ENCODE results near the gene POLR3A.

POLR3A gene

DNA sequence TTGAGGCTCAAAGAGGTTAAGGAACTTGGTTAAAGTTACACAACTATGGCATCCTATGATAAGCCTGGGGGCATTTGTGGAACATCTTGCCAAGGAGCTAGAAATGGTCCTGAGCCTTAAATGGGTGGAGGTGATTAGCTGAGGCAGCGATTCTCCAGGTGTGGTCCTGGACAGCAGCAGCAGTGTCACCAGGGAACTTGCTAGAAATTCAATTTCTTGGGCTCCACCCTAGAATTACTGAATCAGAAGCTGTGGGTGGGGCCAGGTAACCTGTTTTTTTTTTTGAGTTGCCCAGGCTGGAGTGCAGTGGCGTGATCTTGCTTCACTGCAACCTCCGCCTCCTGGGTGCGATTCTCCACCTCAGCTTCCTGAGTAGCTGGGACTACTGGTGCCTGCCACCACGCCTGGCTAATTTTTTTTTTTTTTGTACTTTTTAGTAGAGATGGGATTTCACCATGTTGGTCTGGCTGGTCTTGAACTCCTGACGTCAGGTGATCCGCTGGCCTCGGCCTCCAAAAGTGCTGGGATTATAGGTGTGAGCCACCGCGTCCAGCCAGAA, 17.5 kb upstream of the POLR3A start:
- DNase-seq (ENCODE audit: low read depth in 2 of 2), result no peak

DNA sequence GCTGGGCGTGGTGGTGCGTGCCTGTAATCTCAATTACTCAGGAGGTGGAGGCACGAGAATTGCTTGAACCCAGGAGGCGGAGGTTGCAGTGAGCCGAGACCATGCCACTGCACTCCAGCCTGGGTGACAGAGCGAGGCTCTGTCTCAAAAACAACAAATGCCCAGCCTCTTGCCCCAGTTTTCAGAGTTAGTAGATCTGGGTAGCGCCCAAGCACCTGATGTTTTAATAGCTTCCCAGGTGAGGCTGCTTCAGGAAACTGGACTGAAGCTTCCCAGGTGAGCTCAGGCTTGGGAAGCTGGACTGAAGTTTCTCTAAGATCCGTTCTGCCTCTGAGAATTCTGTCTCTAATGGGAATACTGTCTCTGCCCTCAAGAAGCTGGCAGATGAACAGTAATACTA, 16.5 kb upstream of the POLR3A start:
- no peak for DNase-seq (ENCODE audit: low read depth in 2 of 2)

- no peak for DNase-seq (ENCODE audit: low read depth in 2 of 2)
Measured at GRCh38 chr10:78045237-78045636, 15.9 kb upstream of the POLR3A start.

DNA sequence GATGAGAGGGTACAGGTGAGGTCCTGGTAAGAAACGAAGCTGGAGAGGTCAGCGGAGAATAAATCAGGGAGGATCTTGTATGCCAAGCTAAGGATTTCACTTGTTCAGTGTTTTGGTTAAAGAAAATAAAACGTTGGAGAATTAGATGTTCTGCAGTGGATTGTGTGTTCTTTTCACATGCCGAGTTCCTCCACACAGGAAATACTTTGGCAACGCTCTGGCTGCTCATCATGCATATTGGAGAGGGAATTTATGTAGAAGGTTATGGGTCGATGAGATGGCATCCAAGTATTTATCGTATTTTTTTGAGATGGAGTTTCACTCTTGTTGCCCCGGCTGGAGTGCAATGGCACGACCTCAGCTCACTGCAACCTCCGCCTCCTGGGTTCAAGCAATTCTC, 15.4 kb upstream of the POLR3A start:
- DNase-seq (ENCODE audit: low read depth in 2 of 2), result no peak

GRCh38 chr10:78044179-78044578, 14.9 kb upstream of the POLR3A start:
- no peak for DNase-seq (ENCODE audit: low read depth in 2 of 2)

GRCh38 chr10:78042752-78043104, 13.4 kb upstream of the POLR3A start:
- no peak for DNase-seq (ENCODE audit: low read depth in 2 of 2)

- DNase-seq (ENCODE audit: low read depth in 2 of 2), result no peak
Measured at GRCh38 chr10:78042058-78042751, 12.9 kb upstream of the POLR3A start.

- no peak for DNase-seq (ENCODE audit: low read depth in 2 of 2)
Measured at GRCh38 chr10:78041170-78042057, 12.1 kb upstream of the POLR3A start.

- no peak for DNase-seq (ENCODE audit: low read depth in 2 of 2)
Measured at GRCh38 chr10:78039743-78040142, 10.4 kb upstream of the POLR3A start.

DNA sequence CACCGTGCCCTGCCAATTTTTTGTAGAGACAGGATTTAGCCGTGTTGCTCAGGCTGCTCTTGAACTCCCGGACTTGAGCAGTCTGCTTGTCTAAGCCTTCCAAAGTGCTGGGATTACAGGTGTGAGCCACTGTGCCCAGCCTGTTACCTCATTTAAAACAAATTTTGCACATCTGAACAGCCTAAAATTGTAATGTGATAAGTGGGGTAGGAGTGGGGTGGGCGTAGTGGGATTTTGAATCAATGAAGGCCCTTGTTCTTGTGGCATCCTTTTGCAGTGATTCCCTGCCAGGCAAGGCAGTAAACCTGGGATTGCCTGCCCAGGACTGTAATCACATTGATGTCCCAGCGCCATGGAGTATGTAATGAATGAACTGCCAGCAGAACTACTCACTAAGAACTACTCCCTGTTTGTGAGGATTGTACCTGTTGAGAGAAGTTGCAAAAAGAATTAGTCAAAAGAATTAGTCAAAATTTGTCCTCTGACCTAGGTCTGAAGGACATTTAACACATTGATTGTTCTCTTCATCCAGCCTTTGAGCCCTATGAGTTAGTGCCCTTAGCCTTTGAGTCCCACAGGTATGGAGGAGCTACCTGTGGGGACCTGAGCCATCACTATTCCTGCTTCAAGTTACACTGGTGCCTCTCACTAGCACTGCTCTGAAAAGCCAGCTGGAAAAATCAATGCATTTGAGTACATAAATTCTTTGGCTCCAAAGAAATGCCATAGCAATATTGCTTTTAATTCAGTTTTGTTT, 9.7 kb upstream of the POLR3A start:
- no peak for DNase-seq (ENCODE audit: low read depth in 2 of 2)

GRCh38 chr10:78038105-78038504, 8.8 kb upstream of the POLR3A start:
- no peak for DNase-seq (ENCODE audit: low read depth in 2 of 2)

DNA sequence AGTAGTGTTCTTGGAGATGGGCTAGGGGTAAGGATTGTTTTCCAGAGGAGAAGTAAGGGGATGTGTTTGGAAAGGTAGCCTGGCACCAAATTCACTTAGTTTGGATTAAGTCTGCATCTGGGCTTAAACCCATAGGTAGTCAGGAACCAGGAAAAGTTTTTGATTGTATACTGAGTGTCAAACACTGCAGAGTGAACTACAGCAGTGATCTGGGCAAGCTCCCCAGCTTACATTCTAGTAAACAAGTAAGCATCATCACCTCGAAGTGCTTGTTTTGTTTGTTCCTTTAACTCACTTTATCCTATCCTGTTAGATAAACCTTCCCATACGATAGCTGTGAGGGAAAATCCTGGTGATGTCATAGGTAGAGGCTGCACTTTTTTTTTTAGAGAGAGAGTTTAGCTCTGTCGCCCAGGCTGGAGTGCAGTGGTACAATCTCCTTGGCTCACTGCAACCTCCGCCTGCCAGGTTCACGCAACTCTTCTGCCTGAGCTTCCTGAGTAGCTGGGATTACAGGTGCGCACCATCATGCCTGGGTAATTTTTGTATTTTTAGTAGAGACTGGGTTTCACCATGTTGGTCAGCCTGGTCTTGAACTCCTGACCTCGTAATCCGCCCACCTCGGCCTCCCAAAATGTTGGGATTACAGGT, 6.7 kb upstream of the POLR3A start:
- DNase-seq (ENCODE audit: low read depth in 2 of 2), result no peak

GRCh38 chr10:78035437-78035836, 6.1 kb upstream of the POLR3A start:
- DNase-seq (ENCODE audit: low read depth in 2 of 2), result no peak

DNA sequence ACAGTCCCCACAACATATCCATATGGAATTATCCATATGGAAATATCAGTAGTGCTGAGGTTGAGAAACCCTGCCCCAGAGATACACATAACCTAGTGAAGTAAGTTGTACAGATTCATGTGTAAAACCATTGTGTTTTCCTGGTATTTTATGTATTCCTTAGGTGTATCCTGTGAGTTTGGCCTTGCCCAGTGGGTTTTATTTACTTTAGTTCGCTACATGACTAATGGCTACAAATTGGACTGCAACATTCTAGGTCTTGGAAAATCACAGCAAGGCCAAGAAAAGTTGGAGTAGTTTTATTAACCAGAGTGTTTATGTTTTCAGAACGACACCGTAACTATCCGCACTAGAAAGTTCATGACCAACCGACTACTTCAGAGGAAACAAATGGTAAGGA, 5.7 kb upstream of the POLR3A start:
- no peak for DNase-seq (ENCODE audit: low read depth in 2 of 2)

DNA sequence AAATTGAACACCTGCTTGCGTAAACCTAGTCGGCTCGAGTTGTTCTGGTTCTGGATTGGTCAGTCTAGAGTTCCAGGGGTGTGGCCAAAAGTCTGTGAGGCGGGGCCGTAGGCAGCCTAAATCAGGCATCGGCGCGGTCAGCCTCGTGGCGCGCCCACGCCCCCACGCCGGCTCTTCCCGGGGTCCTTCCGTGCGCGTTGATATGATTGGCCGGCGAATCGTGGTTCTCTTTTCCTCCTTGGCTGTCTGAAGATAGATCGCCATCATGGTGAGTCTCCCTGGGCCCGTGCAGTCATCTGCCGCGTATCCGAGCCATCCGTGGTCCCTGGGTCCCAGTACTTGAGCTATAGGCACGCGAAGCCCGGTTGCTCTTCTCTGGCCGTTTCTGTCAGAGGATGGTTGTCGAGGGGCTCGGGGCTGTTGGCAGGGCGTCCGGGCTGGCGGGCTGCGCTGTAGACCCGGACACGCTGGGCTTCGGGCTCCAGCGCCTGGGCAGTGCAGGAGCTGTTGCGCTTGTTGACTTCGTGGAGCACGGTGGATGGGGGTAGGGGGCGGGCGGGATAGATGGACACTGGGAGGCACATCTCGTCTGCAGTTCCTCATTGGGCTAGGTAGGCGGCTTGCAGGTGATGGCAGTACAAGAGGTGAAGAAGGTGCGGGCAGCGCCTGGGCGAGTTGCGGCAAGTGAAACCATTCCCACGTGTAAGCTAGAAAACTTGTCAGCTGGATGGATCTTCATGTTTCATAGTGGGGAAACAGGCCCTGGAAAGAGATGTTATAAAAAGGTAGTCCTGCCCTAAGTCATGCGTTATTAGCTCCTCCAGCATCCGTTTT, 4.5 kb upstream of the POLR3A start, which contains the start of gene RPS24:
Gene RPS24, plus strand, starts transcription at position 227 of the 834 bp plus-strand sequence. Its CDS starts 39 bp downstream, at position 266.
- peak; percentile 86 to 91 for DNase-seq (ENCODE audit: low read depth in 2 of 2)

DNA sequence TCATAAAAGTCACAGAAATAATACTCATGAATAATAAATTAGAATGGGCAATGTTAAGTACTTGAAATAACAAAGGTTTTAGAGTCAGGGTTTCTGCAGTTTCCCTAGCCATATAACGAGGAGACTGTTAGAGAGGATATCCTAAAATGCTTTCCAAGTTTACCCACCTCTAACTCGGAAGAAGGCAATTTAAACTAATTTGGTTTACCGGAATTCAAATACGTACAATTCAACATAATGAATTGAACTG, 4.0 kb upstream of the POLR3A start:
- DNase-seq (ENCODE audit: low read depth in 2 of 2), result no peak

GRCh38 chr10:78028438-78029268, 662 bp downstream of the POLR3A start:
- peak in 1 of 2 donors; percentile 13 for DNase-seq (ENCODE audit: low read depth in 2 of 2)

DNA sequence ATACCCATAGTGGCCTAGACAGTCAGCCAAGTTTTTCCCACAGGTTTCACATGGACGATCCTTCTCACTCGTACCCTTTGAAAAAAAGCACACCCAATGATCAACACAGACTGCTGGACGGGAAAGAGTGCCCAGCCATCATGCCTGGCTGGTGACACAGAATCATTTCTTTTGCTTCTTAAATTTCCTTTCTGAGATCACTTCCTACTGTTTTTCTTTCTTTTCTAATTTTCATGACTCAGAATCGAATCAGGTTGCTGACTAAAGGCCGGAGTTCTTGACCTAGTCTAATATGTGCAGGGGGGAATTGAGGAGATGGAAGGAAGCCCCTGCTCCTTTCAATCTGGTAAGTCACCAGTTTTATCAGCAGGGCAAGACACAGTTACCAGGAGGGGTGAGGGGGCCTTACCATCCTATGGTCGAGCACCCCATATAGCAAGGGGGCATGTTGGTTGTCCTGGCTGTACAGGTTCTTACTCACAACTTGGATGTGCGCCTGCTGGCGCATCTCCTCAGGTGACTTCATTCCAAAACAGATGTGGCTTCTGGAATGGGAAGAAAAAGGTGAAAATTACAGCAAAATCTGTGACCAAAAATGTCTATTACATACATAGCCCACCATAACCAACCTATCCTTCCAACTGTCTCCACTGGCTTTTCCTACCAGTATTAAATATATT, 3.5 kb downstream of the POLR3A start:
- no peak for DNase-seq (ENCODE audit: low read depth in 2 of 2)

- no peak for DNase-seq (ENCODE audit: low read depth in 2 of 2)
Measured at GRCh38 chr10:78023741-78024140, 5.6 kb downstream of the POLR3A start.

Measured in stimulated activated CD8-positive, alpha-beta memory T cell treated with anti-CD3 and anti-CD28 coated beads, Interleukin-15, amount 100 ng/mL, for 4 hours (primary cell).